DMS153 (cell line): Measurements from ENCODE around the gene APOL1.
"Not testable (repeated sequence)": the region's sequence is repeated elsewhere in the genome, so short reads cannot be mapped to it uniquely, and the experiment has no call there.

Experiments used
- DNase-seq: peaks from one replicate; lab custom pipeline; 2025; lab: John Stamatoyannopoulos, UW

The APOL1 gene

GRCh38 chr22:36245805-36246356, 7.1 kb upstream of the APOL1 start:
- no peak for DNase-seq

GRCh38 chr22:36246718-36247117, 6.2 kb upstream of the APOL1 start:
- DNase-seq, result no peak

GRCh38 chr22:36247955-36248354, 5.0 kb upstream of the APOL1 start:
- no peak for DNase-seq

GRCh38 chr22:36249160-36249559, 3.8 kb upstream of the APOL1 start:
- DNase-seq, result no peak

- not testable (repeated sequence) for DNase-seq
These were observed 2.5 kb upstream of the APOL1 start for GRCh38 chr22:36250292-36250960.

- not testable (repeated sequence) for DNase-seq
These were observed 839 bp upstream of the APOL1 start for GRCh38 chr22:36251979-36252608.

- no peak for DNase-seq
These were observed 874 bp downstream of the APOL1 start for GRCh38 chr22:36253523-36254490.

- DNase-seq, result not testable (repeated sequence)
These were observed 2.6 kb downstream of the APOL1 start for GRCh38 chr22:36255572-36255971.

GRCh38 chr22:36256478-36256877, 3.5 kb downstream of the APOL1 start:
- no peak for DNase-seq

- DNase-seq, result no peak
These were observed 4.4 kb downstream of the APOL1 start for GRCh38 chr22:36257308-36257707.

GRCh38 chr22:36257948-36258670, 5.2 kb downstream of the APOL1 start:
- DNase-seq, result no peak

- no peak for DNase-seq
These were observed 6.0 kb downstream of the APOL1 start for GRCh38 chr22:36258701-36259614.

GRCh38 chr22:36259615-36260300, 6.8 kb downstream of the APOL1 start:
- DNase-seq, result no peak

GRCh38 chr22:36261675-36262074, 8.7 kb downstream of the APOL1 start:
- DNase-seq, result not testable (repeated sequence)

- DNase-seq, result not testable (repeated sequence)
These were observed 9.4 kb downstream of the APOL1 start for GRCh38 chr22:36262307-36262706.

GRCh38 chr22:36263216-36263673, 10.3 kb downstream of the APOL1 start:
- not testable (repeated sequence) for DNase-seq

GRCh38 chr22:36263886-36264664, 11.1 kb downstream of the APOL1 start:
- not testable (repeated sequence) for DNase-seq

- no peak for DNase-seq
These were observed 14.1 kb downstream of the APOL1 start for GRCh38 chr22:36267058-36267457.

- DNase-seq, result no peak
These were observed 15.1 kb downstream of the APOL1 start for GRCh38 chr22:36267896-36268485.
